NT2/D1 (cell line): ENCODE measurements around the gene ADGRD1.

Experiments used
- SUZ12 ChIP-seq: IDR thresholded peaks from 2 replicates; pipeline ENCODE4 v1.6.1; 2011; ENCODE audit not compliant: insufficient read length, insufficient read depth; ENCODE audit errors: extremely low read depth
- YY1 ChIP-seq: IDR thresholded peaks from 2 replicates; pipeline ENCODE4 v1.6.1; 2011; ENCODE audit not compliant: insufficient read length, insufficient read depth
- ZNF274 ChIP-seq: IDR thresholded peaks from 2 replicates; pipeline ENCODE4 v1.6.1; 2011; ENCODE audit warnings: mild to moderate bottlenecking, low read depth, low read length

DNA sequence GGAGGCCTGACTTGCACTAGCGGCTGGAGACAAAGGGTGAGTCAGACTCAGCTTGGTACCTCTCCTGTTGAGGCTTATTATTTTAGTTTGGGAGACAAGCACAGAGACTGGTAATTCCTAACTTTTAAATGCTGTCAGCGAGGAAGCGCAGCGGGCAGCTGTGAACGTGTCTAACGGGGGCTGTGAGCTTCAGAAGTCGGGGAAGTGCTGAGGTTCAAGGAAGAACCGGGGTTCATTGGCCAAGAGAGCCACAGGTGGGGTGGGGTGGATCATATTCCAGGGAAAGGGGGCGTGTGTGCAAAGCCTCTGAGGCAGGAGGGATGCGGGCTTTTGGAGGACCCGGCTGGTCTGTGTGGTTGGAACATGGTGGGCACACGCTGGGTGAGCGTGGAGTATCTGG lies 36.1 kb upstream of the ADGRD1 start:
- no peak for TF ChIP-seq YY1
- no peak for TF ChIP-seq ZNF274
- no peak for TF ChIP-seq SUZ12
